GM23338 (cell line): ENCODE results near the gene MACF1.
"Not testable (repeated sequence)": the region's sequence is repeated elsewhere in the genome, so short reads cannot be mapped to it uniquely, and the experiment has no call there.

Experiments used
- CREB1 ChIP-seq: fragments of 250-450 bp; sonication (Bioruptor Pico); IDR thresholded peaks from 2 replicates; pipeline ENCODE4 v1.5.0; 2020; ENCODE audit warnings: low read depth, mild to moderate bottlenecking, moderate library complexity
- CTCF ChIP-seq, 2 experiments: fragments of 200-600 bp in 1 of 2; sonication (generic) in 1 of 2; conservative IDR thresholded peaks; 2 replicates each; pipeline versions ENCODE4 v1.5.1 to v1.6.1; 2016 to 2017; ENCODE audit warnings: antibody characterized with exemption in 2 of 2, low read depth in 2 of 2, mild to moderate bottlenecking in 2 of 2, moderate library complexity in 1 of 2
- EZH2 ChIP-seq: fragments of 200-600 bp; sonication (generic); IDR thresholded peaks from one replicate; pipeline ENCODE4 v1.8.0; 2017; ENCODE audit warnings: antibody characterized with exemption, mild to moderate bottlenecking, low read depth; ENCODE audit not compliant: unreplicated experiment
- EZH2phosphoT487 ChIP-seq: fragments of 200-600 bp; sonication (generic); IDR thresholded peaks from one replicate; pipeline ENCODE4 v1.8.1; 2018; ENCODE audit warnings: antibody characterized with exemption; ENCODE audit not compliant: unreplicated experiment
- POLR2AphosphoS5 ChIP-seq: IDR thresholded peaks from 2 replicates; pipeline ENCODE4 v1.6.1; 2016; ENCODE audit warnings: antibody characterized with exemption, low read depth
- REST ChIP-seq: IDR thresholded peaks from one replicate; pipeline ENCODE4 v1.6.1; 2018; ENCODE audit warnings: antibody characterized with exemption; ENCODE audit not compliant: unreplicated experiment

- not testable (repeated sequence) for TF ChIP-seq CTCF (conservative IDR thresholded peaks at IDR 0.05; ENCODE audit: low read depth in 2 of 2); CREB1 (CRISPR knock-in tag); EZH2phosphoT487; EZH2; REST; POLR2AphosphoS5
Observed at GRCh38 chr1:39510570-39511186, 306.2 kb downstream of the MACF1 start.
